Muscle layer of duodenum (tissue), 2 donors: ENCODE measurements around the gene ANKMY1.
"Not testable (repeated sequence)": the region's sequence is repeated elsewhere in the genome, so short reads cannot be mapped to it uniquely, and the experiment has no call there.

ENCODE experiments used
- H3K27ac ChIP-seq: one replicate; pipeline ENCODE4 v1.7.0; 2013; ENCODE audit warnings: mild to moderate bottlenecking, low read length
- H3K27me3 ChIP-seq: one replicate; pipeline ENCODE4 v1.7.0; 2013; ENCODE audit warnings: low read depth, mild to moderate bottlenecking, control low read depth, low read length
- H3K36me3 ChIP-seq, 2 donors: one replicate each; pipeline ENCODE4 v1.7.0; 2013; ENCODE audit warnings: low read length in 2 of 2, control low read depth in 1 of 2, mild to moderate bottlenecking in 1 of 2; ENCODE audit not compliant: insufficient read depth in 2 of 2, control insufficient read depth in 1 of 2
- H3K4me1 ChIP-seq, 2 donors: one replicate each; pipeline ENCODE4 v1.7.0; 2013; ENCODE audit warnings: low read length in 2 of 2, mild to moderate bottlenecking in 2 of 2, control low read depth in 1 of 2, moderate library complexity in 1 of 2; ENCODE audit not compliant: insufficient read depth in 2 of 2, control insufficient read depth in 1 of 2
- H3K4me3 ChIP-seq, 2 donors: one replicate each; pipeline ENCODE4 v1.7.0; 2013; ENCODE audit warnings: low read length in 2 of 2, low read depth in 1 of 2, mild to moderate bottlenecking in 1 of 2
- H3K9me3 ChIP-seq, 2 donors: one replicate each; pipeline ENCODE4 v1.7.0; 2013; ENCODE audit warnings: low read length in 2 of 2, control low read depth in 1 of 2, mild to moderate bottlenecking in 1 of 2; ENCODE audit not compliant: control insufficient read depth in 1 of 2
- donor health status: healthy.

Gene ANKMY1

DNA sequence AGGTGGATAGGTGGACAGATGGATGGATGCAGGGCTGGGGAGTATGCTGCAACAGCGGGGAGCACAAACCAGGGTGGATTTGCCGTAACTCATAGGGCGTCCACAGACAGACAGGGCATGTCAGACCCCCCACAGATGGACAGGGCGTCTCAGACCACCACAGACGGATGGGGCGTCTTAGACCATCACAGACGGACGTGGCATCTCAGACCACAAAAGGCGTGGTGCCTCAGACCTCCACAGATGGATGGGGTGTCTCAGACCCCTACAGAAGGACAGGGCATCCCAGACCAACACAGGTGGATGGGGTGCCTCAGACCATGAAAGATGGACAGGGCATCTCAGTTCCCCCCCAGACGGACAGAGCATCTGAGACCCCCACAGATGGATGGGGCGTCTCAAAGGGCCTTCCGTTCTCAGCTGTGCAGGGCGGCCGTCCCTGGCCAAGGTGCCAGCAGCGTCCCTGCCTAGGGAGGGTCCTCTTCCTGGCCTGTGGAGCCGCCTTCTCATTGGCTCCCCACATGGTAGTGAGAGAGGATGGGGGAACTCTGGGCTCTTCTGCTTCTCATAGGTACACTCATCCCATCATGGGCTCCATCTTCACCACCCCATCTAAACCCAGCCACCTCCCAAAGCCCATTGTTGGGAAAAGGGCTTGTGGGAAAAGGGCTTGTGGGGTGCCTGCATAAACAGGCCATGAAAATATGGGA, 2.1 kb downstream of the ANKMY1 start:
- Histone ChIP-seq H3K4me3 (no peak overlapping the region), H3K36me3 (peaks cover 7 to 19% of the 10 kb centered on the region in 2 donors), H3K4me1 (peaks cover 7 to 25% of the 10 kb centered on the region in 2 donors), H3K27me3 (no peaks in the 10 kb centered on the region), H3K27ac (no peak overlapping the region), H3K9me3 (no peaks in the 10 kb centered on the region)

DNA sequence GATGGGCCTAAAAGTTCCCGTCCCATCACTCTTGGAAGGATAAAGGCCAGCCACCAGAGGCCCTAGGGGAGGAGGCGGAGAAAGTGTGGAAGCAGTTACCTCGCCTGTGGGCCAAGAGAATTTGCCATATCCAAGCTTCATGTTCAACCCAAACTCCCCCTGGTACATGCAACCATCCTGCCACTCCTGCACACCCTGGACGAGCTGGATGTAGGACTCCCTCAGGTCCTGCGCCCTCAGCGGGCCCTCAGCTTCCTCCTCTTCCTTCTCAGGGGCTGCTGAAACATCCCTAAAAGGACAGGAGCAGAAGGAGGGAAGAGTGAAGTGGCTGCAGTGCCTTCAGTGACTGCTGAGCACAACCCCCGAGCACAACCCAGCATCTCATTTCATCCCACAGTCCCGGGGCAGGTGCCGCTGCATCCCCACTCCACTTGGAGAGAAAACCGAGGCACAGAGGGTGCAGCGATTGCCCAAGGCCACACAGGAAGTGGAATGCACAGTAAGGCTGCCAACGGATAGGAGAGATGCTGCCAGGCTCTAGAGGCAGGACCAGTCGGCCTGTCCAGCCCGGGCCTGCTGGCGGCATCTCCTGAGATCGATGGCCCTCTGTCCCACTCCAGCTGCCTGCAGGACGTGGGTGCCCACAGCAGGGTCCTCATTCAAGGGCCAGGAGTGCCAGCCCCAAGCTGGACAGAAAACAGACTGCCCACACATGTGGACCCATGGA, 2.9 kb downstream of the ANKMY1 start:
- Histone ChIP-seq H3K27me3 (no peaks in the 10 kb centered on the region), H3K4me1 (peaks cover 7 to 25% of the 10 kb centered on the region in 2 donors), H3K4me3 (no peak overlapping the region), H3K9me3 (no peaks in the 10 kb centered on the region), H3K27ac (no peak overlapping the region), H3K36me3 (peaks cover 7 to 19% of the 10 kb centered on the region in 2 donors)

DNA sequence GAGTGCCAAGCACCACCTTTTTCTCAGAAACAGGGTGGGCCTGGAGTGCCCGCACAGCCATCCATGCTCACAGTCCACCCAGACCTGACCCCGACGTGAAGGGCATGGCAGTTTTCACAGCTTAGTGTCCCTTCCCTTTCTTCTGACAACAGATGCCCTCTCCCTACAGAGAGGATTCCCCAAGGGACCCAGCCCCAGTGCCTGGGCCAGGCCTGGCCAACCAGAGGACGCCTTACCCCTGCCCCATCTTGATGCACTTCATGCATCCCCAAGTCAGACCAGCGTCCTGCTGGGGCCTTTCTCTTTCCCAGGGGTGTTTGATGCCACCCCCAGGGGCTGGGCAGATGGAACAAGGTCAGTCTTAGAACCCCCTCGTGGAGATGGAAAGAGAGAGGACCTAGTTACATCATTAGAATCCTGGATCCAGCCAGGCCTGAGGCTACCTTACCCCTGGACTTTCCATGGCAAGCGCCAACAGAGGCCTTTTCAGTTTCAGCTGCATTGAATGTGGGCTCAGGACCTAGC, 3.8 kb downstream of the ANKMY1 start:
- Histone ChIP-seq H3K4me3 (no peak overlapping the region), H3K27ac (no peak overlapping the region), H3K4me1 (peaks cover 0 to 16% of the 10 kb centered on the region in 2 donors), H3K36me3 (peaks cover 7 to 19% of the 10 kb centered on the region in 2 donors), H3K27me3 (no peaks in the 10 kb centered on the region), H3K9me3 (no peaks in the 10 kb centered on the region)

DNA sequence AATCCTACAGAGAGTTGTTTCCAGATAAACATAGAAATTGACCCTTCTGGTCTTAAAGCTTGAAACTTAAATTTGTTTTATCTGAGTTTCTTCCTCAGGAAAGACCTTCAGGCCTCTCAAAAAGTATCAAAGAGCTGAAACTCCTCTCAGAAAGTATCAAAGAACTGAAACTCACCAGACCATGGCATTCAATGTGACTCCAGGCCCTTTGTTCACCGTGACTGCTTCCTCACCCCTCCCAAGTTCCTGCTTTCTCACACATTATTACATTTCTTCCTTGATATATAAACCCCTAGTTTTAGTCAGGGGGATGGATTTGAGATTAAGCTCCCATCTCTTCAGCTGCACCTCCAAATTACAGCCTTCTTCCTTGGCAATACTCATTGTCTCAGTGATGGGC, 6.0 kb downstream of the ANKMY1 start:
- Histone ChIP-seq H3K27ac (no peak overlapping the region), H3K9me3 (no peaks in the 10 kb centered on the region), H3K27me3 (no peaks in the 10 kb centered on the region), H3K36me3 (peaks cover 7 to 19% of the 10 kb centered on the region in 2 donors), H3K4me1 (no peaks in the 10 kb centered on the region), H3K4me3 (no peak overlapping the region)

DNA sequence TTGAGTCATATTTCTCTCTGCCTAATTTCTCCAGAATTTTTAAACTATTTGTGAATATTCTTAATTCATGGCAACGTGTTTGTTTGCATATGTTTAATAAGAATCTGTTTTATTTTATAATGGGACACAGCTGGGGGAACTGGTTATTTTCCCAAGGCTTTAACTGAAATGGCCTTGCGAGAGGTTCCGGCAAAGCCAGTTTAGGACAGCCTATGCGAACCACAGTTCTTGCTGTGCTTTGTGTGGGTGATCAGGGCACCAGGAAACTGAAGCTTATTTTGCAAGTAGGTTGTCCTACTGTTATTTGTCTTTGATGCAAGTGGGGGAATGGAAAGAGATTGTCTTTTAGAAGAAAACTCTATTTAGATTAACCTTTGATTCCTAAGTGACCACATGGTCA, 6.5 kb downstream of the ANKMY1 start:
- Histone ChIP-seq H3K4me1 (no peaks in the 10 kb centered on the region), H3K4me3 (no peak overlapping the region), H3K36me3 (peaks cover 7 to 19% of the 10 kb centered on the region in 2 donors), H3K27me3 (no peaks in the 10 kb centered on the region), H3K9me3 (no peaks in the 10 kb centered on the region), H3K27ac (no peak overlapping the region)

DNA sequence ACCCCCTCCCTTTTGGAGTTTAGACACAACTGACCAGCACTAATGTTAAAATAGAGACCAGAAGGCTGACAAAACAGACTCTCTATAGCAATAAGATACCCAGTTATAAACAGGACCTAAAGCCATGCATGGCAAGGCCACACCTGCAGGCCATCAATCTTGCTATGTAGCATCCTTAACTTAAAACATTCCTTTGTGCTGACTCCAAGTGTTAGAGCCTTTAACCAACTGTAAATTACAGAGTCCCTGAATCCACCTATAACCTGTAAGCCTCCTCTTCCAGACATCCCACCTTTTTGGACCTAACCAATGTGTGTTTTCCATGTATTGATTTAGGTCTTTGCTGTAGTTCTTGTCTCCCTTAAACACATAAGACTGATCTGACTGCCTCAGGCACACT, 17.9 kb downstream of the ANKMY1 start:
- Histone ChIP-seq H3K27ac (no peak overlapping the region), H3K27me3 (no peaks in the 10 kb centered on the region), H3K9me3 (no peaks in the 10 kb centered on the region), H3K4me3 (no peak overlapping the region), H3K36me3 (no peaks in the 10 kb centered on the region), H3K4me1 (no peaks in the 10 kb centered on the region)

DNA sequence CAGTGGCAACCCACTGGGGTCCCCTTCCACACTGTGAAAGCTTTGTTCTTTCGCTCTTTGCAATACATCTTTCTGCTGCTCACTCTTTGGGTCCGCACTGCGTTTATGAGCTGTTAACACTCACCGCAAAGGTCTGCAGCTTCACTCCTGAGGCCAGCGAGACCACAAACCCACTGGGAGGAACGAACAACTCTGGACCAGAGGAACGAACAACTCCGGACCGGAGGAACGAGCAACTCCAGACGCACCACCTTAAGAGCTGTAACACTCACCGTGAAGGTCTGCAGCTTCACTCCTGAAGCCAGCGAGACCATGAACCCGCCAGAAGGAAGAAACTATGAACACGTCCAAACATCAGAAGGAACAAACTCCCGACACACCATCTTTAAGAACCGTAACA, 18.7 kb downstream of the ANKMY1 start:
- H3K4me3 ChIP-seq, H3K36me3 ChIP-seq, H3K9me3 ChIP-seq, H3K27ac ChIP-seq, H3K4me1 ChIP-seq, H3K27me3 ChIP-seq: not testable (repeated sequence)

DNA sequence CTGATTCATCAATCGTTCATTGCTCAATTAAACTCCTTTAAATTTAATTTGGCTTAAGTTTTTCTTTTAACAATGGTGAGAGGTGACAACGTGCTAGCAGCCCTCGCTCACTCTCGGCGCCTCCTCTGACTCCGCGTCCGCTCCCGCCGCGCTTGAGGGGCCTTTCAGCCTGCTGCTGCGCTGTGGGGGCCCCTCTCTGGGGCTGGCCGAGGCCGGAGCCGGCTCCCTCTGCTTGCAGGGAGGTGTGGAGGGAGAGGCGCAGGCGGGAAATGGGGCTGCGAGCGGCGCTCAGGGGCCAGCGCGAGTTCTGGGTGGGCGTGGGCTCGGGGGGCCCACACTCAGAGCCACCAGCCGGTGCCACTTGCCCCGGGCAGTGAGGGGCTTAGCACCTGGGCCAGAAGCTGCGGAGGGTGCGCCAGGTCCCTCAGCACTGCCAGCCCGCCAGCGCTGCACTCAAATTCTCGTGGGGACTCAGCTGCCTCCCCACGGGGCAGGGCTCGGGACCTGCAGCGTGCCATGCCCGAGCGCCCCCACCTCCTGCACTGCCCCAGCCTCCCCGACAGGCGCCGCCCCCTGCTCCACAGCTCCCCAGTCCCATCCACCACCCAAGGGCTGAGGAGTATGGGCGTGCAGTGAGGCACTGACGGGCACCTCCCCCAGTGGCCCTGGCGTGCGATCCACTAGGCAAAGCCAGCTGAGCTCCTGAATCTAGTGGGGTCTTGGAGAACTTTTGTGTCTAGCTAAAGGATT, 19.6 kb downstream of the ANKMY1 start:
- H3K4me3 ChIP-seq = no peak overlapping the region
- no peaks in the 10 kb centered on the region for H3K27me3 ChIP-seq
- no peaks in the 10 kb centered on the region for H3K4me1 ChIP-seq
- peaks cover 0 to 10% of the 10 kb centered on the region in 2 donors for H3K36me3 ChIP-seq
- H3K9me3 ChIP-seq = no peaks in the 10 kb centered on the region
- H3K27ac ChIP-seq = no peak overlapping the region

DNA sequence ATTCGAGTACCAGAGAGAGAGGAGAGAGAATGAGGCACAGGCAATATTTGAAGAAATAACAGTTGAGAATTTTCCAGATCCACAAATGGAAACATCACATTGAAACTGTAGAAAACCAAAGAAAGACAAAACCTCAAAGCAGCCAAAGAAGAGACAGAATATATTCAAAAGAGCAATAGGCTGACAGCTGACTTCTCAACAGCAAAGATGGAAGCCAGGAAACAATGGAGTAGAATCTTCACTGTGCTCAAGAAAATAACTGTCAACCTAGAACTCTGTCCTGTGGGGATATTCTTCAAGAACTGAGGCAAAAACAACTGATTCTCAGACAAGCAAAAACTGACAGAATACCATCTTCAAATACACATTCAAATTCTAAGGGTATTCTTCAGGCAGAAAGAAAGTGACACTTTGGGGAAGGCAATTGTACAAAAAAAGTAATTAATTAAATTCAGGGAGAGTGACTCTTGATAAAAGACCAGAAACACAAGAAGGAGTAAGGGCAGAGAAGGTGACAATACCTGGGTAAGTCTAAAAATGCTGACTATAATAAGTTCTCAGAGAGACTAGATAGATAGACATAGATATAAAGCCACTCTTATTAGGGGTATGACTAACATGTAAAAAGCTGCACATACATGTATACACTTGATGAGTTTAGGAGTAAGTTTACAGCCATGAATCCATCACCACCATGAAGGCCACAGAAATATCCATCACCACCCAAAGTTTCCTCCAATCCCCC, 25.6 kb downstream of the ANKMY1 start:
- H3K27ac ChIP-seq = no peak overlapping the region
- no peak overlapping the region for H3K4me3 ChIP-seq
- H3K36me3 ChIP-seq = peaks cover 0 to 34% of the 10 kb centered on the region in 2 donors
- no peaks in the 10 kb centered on the region for H3K4me1 ChIP-seq
- no peaks in the 10 kb centered on the region for H3K27me3 ChIP-seq
- peaks cover 8 to 19% of the 10 kb centered on the region in 2 donors for H3K9me3 ChIP-seq

DNA sequence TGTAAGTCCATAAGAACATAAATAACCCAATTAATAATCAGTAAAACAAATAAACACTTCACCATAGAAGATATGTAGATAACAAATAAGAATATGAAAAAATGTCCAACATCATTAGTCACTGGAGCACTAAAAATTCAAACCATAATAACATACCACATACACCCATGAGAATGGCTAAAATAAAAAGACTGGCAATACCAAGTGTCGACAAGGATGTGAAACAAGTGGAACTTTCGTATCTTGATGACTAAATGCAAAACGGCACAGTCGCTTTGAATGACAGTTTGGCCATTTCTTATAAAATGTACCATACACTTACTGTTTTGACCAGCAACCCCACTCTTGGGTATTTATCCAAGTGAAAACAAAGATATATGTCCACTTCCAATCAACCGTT, 26.8 kb downstream of the ANKMY1 start:
- Histone ChIP-seq H3K27ac (no peak overlapping the region), H3K27me3 (no peaks in the 10 kb centered on the region), H3K36me3 (peaks cover 0 to 34% of the 10 kb centered on the region in 2 donors), H3K9me3 (peaks cover 8 to 19% of the 10 kb centered on the region in 2 donors), H3K4me1 (no peaks in the 10 kb centered on the region), H3K4me3 (no peak overlapping the region)
